Brain pericyte (primary cell): ENCODE data around the gene ACBD4.
"Not testable (repeated sequence)": the region's sequence is repeated elsewhere in the genome, so short reads cannot be mapped to it uniquely, and the experiment has no call there.

Experiments used
- DNase-seq: peaks from one replicate; pipeline ENCODE4 v3.0.0-alpha.2; 2012; ENCODE audit warnings: low read depth, low spot score

Gene ACBD4

DNA sequence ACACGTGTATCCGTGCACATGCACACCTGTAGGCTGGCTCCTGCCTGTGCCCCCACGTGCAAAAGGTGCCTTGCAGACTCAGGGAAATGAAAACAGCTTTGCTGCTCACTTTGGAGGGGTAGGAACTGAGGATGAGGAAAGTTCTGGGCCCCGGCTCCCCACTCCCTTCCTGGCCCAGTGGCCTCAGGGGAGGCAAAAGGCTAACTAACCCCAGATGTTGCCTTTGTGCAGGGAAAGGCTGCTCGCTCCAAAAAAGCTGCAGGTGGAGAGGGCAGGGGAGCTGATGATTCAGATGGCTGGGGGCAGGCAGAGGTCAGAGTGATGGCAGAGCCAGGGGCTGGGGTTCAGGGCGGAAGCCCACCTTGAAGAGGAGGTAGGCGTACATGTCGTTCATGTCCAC is 15.5 kb upstream of the ACBD4 start:
- no peak for DNase-seq

DNA sequence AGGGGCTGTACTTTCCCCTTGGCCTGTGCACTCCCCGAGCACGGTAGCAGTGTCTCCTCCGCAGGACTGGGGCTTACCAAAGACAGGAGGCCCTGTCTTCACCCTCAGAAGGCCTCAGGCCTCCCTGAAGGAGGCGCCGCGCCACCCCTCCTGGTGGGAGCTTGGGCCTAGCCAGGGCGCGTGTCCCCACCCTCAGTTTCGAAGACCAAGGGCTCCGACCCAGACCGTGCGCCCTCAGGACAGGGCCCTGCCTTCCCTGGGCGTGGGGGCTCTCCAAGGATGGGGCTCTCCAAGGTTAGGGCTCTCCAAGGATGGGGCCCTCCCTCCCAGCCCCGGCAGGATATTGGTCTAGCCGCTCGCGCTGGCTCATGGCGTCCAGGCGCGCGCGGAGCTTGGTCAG is 14.9 kb upstream of the ACBD4 start:
- DNase-seq = no peak

DNA sequence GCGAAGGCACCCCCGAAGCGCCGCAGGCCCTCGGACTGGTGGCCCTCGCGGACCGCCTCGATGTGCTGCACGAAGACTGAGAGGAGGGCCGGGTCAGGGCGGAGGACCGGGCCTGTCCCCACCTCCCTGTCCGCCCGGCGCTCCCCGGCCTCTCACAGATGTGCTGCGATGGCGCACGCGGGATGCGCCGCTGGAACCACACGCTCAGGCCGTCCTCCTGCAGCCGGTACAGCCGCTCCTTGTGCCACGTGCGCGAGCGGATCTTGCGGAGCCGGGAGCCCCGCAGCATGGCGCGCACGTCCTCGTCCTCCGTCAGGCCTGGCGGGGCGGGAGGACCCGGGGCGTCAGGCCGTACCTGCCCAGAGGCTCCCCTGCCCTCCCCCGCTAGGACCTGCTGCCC is 14.4 kb upstream of the ACBD4 start:
- DNase-seq = no peak

DNA sequence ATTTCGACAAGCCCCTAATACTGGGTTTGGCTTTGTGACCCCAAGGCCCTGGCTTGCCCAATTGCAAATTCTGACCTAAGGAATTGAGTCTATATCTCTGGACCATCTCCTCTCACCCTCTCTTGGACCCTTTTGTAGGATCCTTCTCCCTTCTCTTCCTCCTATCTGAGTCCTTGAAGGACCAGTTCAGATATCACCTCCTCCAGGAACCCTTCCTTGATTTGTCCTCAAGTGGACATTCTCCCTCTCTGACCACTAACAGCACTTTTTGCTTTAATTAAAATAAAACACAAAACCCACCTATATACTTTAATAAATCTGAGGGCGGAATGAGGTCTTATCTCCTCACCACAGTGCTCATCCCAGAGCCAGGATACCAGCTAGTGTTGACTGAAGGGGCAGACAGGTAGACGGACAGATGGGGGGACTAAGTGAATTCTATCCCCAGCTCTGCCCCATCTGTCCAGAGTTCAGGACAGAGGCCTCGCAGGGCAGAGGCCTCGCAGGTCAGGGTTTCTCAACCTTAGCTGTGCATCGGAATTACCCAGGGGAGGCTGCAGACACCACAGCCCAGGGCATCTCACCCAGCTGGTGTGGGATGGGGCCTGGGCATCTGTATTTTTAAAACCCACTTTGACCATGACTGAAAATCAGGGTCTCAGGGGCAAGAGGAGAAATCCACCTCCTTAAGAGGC is 12.3 kb upstream of the ACBD4 start:
- DNase-seq = no peak

DNA sequence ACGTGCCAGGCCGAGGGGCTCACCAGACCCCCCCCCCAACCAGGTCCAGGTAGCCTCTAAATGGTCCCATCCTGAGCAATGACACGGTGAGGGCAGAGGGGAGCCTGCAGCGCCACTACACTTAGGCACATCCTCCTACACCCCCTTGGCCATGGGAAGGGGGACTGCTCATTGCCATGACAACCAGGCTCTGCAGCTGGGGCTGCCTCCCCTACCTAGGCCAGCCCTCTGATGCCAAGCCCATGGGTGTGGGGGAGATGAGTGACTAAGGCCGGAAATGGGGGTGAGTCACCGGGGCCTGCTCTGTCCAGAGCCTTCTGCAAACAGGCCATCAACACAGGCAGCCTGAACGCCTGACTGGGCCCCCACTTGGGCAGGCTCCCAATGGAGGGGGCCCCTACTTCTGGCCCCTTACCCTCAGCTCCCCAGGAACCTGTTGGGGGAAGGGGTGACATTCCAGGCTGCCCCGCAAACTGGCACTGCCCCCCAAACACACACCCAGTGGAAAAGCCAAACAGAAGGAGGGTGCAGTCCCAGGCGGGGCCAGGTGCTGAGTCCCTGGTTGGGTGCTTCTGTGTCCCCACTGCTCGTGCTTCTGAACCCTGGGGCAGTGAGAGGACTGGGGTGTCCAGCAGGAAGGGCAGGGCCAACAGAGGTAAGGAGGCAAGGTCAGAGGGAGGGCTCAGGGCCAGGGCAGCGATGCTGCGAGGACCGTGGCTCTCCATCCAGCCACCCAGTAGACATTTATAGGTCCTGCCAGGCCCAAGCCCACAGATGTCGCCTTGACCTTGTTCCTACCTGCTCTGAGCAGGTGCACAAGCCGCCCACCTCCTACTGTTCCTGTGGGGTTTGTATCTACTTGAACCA is 11.3 kb upstream of the ACBD4 start:
- DNase-seq = no peak

DNA sequence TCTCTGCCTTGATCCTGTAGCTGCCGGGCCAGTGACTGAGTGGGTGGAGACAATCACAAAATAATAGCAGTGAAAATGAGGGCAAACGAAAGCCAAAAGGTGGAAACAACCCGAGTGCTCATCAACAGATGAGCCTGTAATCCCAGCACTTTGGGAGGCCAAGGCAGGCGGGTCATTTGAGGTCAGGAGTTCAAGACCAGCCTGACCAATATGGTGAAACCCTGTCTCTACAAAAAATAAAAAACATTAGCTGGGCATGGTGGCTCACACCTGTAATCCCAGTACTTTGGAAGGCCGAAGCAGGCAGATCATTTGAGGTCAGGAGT is 10.7 kb upstream of the ACBD4 start:
- not testable (repeated sequence) for DNase-seq

DNA sequence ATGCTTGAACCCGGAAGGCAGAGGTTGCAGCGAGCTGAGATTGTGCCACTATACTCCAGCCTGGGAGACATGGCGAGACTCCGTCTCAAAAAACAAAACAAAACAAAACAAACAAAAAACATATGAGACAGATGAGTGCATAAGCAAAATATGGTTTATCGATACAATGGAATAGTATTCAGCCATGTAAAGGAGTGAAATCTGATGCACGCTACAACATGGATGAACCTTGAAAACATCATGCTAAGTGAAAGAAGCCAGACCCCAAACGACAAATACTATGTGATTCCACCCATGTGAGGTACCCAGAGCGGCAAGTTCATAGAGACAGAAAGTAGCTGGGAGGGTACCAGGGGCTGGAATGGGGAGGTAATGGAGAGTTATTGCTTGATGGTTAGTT is 10.0 kb upstream of the ACBD4 start:
- DNase-seq = no peak

DNA sequence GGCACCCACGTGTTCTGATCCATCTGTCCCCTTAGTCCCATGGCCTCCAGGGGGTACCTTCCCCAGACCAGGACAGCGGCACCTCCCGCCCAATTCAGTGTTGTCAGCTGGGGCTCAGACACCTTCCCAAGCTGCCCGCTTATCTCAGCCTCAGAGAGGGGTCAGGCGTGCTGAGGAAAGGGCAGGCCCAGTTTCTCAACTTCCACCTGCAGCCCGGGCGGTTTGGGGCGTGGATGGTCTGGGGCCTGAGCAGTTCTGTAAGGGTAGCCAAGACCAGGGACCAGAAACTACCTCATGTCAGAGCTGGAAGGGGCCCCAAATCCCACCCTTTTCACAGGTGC is 8.3 kb upstream of the ACBD4 start:
- DNase-seq = no peak

DNA sequence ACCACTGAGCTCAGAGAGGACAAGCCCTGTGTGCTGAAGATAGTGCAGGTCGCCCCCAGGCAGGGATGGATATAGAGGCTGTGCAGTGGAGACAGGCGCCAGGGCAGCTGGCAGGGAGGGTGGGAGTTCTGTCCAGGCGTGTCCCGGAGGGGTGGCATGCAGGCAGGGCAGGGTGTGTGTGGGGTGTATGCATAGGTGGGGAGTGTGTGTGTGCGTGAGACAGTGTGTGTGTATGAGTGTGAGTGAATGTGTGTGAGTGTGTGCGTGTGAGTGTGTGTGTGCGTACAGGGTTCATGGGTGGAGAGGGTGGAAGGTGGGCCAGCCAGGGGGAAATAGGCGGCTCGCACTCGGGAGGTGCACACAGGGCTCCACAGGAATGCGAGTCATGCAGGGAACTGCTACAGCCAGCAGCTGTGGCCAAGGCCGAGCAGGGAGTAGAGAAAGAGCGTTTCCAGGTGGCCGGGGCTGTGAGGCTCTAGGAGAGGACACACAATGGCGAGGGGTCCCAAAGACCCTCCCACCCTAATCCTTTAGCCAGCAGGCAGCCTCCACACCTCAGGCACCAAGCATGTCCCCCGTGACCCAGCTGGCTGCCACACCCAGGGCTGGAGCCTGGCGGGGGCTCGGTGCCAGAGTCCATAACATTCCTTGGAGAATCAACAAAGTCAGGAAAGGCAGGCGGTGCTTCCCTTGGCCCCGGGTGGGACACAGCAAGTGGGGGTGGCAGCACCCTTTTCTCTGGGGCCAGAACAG is 7.8 kb upstream of the ACBD4 start:
- DNase-seq = no peak

DNA sequence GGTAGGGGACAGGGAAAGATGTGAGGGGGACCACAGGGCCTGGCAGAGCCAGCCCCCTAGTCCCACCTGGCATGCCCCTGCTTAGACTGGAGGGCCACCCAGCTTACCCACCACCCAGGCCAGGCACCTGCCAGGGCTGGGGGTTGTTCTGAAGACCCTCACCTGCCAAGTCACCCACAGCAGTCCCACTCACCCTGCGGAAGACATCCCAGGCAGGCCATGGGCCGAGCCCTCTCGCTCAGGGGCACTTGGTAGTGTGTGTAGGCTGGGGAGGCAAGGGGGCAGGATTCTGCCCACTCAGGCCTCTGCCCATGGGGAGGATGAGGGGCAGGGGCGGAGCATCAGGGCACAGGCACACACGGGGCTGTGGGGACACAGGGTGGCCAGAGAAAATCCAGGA is 7.2 kb upstream of the ACBD4 start:
- no peak for DNase-seq

DNA sequence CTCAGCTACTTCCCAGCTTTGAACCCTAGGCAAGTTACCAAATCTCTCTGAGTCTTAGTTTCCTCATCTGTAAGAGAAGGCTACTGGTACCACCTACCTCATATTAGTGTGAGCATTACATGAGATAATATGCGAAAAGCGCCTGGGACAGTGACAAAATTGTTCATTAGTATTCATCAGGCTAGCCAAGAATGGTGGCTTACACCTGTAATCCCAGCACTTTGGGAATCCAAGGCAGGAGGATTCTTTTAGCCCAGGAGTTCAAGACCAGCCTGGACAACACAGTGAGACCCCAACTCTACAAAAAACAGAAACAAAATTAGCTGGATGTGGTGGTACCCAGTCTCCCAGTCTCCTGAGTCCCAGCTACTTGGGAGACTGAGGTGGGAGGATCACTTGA is 6.5 kb upstream of the ACBD4 start:
- no peak for DNase-seq

DNA sequence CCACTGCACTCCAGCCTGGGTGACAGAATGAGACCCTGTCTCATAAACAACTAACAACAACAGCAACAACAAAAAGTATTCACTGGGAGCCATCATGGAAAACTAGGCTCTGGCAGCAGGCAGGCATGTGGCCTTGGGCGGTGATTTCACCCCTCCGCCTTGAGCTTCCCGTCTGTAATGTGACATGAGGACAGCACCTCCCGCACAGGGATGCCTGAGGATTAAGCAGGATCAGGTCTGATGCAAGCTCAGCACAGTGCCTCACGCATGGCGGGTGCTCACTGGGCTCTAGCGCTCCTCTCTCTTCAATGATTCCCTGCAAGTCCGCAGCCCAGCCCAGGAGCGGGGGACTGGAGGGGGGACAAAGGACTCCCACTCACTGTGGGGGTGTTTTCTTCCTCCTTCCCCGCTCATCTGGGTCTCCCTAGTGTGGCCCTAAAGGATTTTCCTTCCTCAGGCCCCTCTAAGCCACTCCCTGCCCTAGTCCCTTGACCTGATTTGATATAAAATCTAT is 6.0 kb upstream of the ACBD4 start:
- DNase-seq = no peak

DNA sequence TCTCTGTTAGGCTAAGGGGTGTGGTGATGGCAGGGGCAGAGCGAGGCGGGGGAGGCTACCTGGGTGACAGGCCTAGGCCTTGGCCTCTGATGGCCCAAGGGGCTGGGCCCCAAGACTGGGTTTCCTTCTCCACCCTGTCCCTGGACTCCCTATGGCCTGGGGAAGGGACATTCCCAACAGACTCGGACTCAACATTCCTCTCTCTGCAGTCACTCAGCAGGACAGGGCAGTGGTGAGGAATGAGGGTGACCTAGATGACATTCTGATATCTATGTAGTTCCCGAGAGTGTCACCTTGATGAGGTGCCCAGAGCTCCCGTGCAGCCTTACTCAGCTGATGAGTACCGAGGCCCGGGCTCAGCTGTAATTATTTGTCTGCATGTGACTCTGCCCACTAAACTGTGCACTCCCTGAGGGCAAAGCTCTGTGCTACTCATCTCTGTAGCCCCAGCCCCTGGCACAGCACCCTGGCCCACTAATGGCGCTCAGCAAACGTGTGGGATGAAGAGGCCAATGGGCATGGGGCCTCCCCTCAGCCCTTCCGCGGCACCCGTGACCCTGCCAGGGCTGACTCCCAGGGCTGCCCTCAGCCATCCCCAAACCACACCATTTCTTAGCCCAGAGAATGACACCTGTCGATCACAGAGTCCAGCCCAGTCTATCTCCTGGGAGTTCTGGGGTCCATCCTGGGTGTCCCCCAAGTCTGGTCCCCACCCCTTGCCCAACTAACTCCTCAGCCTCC is 5.4 kb upstream of the ACBD4 start:
- DNase-seq = no peak

DNA sequence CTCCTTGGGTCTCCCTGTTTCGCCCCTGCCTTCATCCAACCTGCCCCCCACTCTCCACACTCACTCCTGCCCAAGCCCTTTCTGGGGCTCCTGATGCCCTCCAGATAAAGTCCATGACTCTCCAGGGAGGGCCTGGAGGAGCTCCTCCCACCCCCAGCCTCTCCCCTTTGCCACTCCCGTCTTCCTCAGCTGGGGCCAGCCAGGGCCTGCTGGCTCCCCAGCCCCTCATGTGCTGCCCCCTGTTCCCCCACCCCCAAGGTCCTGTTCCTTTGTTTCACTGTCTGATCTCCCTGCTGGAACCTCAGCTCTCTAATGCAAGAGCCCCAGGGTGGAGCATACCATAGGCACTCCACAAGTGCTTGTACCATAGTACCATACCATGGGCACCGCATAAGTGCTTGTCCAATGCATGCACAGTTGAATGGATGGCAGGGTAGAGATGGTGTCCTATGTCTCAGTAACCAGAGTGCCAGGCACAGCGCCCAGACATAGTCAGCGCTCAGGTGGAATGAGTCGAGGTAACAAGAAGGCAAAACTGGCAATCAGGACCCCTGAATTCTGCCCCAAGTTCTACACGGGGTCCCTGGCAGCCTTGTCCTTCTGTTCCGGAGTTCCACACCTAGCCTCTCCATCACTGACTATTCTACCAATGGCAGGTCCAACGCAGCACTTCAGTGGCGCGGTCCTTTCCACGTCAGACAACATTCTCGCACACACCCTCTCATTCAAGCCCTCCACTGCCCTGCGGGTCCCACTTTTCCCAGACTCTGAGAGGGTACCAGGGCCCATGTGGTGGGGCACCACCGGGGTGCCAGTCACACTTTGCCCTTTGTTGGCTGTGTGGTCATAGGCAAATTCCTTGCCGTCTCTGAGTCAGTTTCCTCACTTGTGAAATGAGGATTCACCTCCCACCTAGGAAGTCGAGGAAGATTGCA is 4.5 kb upstream of the ACBD4 start:
- DNase-seq = no peak

DNA sequence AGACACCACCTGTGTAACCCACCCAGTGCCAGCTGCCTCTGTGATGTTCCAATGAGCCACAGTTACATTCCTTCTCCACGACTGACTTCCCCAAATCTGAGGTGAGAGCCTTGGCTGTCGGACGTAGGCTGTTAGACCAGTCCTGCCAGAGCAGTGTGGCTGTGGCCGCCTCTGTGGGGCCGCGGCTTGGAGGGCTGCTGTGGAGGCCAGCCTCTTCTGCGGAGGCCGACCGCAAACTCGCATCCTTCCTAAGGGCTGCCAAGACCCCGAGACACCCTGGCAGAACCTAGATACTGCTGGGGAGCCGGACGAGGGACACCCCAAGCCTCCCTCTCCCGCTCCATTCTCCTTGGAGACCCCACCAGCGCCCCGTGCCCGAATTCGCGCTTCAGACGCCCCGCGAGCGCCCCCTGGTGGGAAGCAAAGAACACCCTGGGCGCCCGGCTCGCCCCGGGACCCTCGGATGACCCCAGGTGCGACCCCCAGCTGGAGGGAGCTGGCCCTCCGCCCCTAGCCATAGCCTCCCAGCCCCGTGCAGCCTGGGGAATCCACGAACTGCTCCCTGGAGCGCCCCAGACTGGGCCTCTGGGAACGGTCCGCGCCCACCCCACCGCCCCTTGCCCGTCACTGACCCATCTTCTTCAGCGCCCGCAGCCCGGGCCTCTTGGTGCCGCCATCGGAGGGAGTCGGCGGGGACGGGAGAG is 3.7 kb upstream of the ACBD4 start:
- no peak for DNase-seq

DNA sequence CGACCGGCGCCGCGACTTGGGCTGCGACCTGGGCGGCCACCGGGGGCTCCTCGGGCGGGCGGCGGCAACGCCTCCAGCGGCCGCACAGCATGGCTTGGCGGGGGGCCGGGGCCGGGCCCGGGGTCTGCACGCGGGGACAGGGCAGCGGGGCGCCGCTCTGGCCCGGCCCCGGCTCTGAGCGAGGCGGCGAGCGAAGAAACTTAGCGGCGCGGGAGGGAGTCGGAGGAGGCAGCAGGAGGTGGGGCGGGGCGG is 3.2 kb upstream of the ACBD4 start, which contains the start of gene PLCD3:
PLCD3 (minus strand) TSS at position 196 of the 252 bp plus-strand sequence; CDS start at position 91, 105 bp downstream.
- DNase-seq = no peak

DNA sequence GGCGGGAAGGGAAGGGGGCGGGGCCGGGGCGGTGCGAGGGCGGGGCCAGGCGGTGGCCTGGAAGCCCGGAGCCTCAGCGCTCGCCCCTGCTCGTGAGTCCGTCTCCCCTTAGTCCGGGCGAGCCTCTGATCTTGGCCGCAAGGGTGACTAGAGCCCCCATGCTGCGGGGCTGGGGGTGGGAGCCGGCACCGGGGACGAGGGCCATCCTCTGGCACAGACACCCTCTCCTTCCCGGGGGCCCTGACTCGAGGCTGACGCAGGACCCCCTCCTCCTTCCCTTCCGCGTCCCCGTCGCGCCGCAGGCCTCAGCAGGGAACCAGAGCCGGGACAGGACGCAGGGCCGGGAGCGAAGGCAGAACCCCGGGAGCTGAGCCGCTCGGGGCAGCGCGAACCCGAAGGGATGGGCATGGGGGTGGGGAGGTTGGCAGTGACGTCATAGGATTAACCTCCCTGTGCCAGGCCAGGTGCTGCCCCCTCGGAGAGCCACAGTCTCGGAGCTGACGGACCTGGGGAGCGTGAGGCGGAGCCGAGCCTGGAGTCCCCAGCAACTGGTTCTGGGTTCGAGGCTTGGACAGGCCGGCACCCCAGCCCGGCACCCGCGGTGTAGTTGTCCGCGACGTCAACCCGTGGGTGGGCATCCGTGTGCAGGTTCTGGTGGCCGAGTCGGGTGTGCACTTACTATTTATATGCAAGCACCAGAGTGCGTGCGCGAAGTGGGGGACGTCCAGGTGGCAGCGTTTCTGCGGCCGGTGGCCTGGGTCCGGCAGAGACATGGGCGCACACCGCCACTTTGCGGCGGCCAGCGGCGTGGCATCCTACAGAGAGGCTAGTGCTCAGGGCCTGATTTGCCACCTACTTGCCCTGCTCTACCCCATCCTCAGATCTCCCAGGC is 2.7 kb upstream of the ACBD4 start:
- DNase-seq = no peak

DNA sequence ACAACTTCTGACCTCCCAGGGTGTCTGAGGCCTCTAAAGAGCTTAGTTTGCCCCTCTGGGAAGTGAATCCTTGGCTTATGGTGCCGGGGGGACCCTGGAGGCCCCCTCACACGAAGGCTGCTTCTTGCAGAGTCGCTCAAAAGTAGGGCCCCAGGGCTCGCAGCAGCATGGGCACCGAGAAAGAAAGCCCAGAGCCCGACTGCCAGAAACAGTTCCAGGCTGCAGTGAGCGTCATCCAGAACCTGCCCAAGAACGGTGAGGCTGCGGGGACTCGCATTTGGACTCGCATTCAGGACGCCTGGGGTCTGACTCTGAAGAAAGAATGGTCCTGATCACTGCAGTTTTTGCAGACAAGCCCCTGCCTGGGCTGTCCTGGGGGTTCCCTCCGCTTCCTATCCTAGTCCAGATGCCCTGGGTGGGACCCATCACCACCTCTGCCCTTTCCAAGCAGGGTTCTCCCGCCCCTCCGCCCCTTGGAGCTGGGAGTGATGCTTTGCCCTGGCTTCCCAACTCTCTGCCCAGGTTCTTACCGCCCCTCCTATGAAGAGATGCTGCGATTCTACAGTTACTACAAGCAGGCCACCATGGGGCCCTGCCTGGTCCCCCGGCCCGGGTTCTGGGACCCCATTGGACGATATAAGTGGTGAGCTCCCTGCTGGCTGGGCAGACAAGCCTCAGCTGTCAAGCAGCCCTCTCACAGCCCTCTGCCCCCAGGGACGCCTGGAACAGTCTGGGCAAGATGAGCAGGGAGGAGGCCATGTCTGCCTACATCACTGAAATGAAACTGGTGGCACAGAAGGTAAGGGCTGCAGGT is 698 bp downstream of the ACBD4 start:
- no peak for DNase-seq
